Stimulated activated CD4-positive, alpha-beta T cell treated with anti-CD3 and anti-CD28 coated beads, Interleukin-2, amount 100 ng/mL, for 4 hours (primary cell): ENCODE measurements around the gene ETFRF1.

ENCODE experiments used
- DNase-seq: peaks from one replicate; pipeline ENCODE4 v3.0.0-alpha.2; 2020; ENCODE audit warnings: low read depth

The ETFRF1 gene

GRCh38 chr12:25195056-25195971 is at the start of gene ETFRF1, which contains the start of gene DNAI7:
Gene ETFRF1 (plus strand): TSS chr12:25195237. CDS start chr12:25203957, 8,720 bp downstream.
Gene DNAI7 (minus strand): TSS chr12:25195160. CDS start chr12:25195078, 82 bp downstream.
- peak; percentile 89 for DNase-seq

- DNase-seq, result no peak
Measured at GRCh38 chr12:25146686-25147085, 48.4 kb upstream of the ETFRF1 start.

- DNase-seq, result no peak
Measured at GRCh38 chr12:25151476-25151875, 43.6 kb upstream of the ETFRF1 start.

- no peak for DNase-seq
Measured at GRCh38 chr12:25152055-25152454, 43.0 kb upstream of the ETFRF1 start.

- no peak for DNase-seq
Measured at GRCh38 chr12:25155022-25155576, 39.9 kb upstream of the ETFRF1 start.

GRCh38 chr12:25156061-25156460 is 39.0 kb upstream of the ETFRF1 start:
- no peak for DNase-seq

GRCh38 chr12:25162866-25163265 is 32.2 kb upstream of the ETFRF1 start:
- no peak for DNase-seq

GRCh38 chr12:25182765-25183164 is 12.3 kb upstream of the ETFRF1 start:
- DNase-seq, result no peak

- no peak for DNase-seq
Measured at GRCh38 chr12:25184132-25184531, 10.9 kb upstream of the ETFRF1 start.

GRCh38 chr12:25186038-25186787 is 8.8 kb upstream of the ETFRF1 start:
- no peak for DNase-seq

- no peak for DNase-seq
Measured at GRCh38 chr12:25186788-25187402, 8.1 kb upstream of the ETFRF1 start.

GRCh38 chr12:25187781-25188180 is 7.3 kb upstream of the ETFRF1 start:
- no peak for DNase-seq

- no peak for DNase-seq
Measured at GRCh38 chr12:25189656-25190055, 5.4 kb upstream of the ETFRF1 start.

GRCh38 chr12:25190793-25191192 is 4.2 kb upstream of the ETFRF1 start:
- no peak for DNase-seq

GRCh38 chr12:25194214-25194613 is 823 bp upstream of the ETFRF1 start:
- no peak for DNase-seq

GRCh38 chr12:25194722-25195055 is 348 bp upstream of the ETFRF1 start:
- DNase-seq, result no peak

GRCh38 chr12:25197608-25198007 is 2.6 kb downstream of the ETFRF1 start:
- DNase-seq, result no peak

- DNase-seq, result no peak
Measured at GRCh38 chr12:25200703-25201102, 5.7 kb downstream of the ETFRF1 start.

- no peak for DNase-seq
Measured at GRCh38 chr12:25202137-25202536, 7.1 kb downstream of the ETFRF1 start.

GRCh38 chr12:25207411-25207810 is 12.4 kb downstream of the ETFRF1 start:
- no peak for DNase-seq

- no peak for DNase-seq
Measured at GRCh38 chr12:25207846-25208245, 12.8 kb downstream of the ETFRF1 start.

- DNase-seq, result no peak
Measured at GRCh38 chr12:25208554-25208953, 13.5 kb downstream of the ETFRF1 start.
